GM12874 (cell line): ENCODE data around the gene ZNF414.

Experiments used
- TF ChIP-seq, protein P1 (sequence below): IDR thresholded peaks from 2 replicates; pipeline ENCODE4 v1.5.1; 2011; ENCODE audit warnings: low read depth, mild to moderate bottlenecking, control low read depth, low read length, moderate library complexity; ENCODE audit not compliant: insufficient read depth

ZNF414 gene

DNA sequence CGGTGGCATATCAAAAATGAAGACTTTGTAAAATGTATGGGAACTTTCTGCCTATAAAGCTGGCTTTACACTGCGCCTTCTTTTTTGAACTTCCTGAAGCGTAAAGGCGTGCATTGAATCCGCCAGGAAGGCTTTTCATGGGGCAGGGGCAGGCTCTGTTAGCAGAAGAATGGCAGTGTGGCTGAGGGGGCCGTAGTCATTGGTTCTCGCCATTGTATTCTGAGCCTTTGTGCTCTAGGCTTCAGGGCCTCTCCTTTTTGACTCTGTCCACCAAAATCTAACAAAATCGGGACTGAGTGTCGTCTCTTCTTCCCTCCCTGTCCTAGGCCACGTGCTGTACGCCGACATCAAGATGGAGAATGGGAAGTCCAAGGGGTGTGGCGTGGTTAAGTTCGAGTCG lies 25.6 kb downstream of the ZNF414 start:
- TF ChIP-seq, protein P1, sequence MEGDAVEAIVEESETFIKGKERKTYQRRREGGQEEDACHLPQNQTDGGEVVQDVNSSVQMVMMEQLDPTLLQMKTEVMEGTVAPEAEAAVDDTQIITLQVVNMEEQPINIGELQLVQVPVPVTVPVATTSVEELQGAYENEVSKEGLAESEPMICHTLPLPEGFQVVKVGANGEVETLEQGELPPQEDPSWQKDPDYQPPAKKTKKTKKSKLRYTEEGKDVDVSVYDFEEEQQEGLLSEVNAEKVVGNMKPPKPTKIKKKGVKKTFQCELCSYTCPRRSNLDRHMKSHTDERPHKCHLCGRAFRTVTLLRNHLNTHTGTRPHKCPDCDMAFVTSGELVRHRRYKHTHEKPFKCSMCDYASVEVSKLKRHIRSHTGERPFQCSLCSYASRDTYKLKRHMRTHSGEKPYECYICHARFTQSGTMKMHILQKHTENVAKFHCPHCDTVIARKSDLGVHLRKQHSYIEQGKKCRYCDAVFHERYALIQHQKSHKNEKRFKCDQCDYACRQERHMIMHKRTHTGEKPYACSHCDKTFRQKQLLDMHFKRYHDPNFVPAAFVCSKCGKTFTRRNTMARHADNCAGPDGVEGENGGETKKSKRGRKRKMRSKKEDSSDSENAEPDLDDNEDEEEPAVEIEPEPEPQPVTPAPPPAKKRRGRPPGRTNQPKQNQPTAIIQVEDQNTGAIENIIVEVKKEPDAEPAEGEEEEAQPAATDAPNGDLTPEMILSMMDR, result no peak

DNA sequence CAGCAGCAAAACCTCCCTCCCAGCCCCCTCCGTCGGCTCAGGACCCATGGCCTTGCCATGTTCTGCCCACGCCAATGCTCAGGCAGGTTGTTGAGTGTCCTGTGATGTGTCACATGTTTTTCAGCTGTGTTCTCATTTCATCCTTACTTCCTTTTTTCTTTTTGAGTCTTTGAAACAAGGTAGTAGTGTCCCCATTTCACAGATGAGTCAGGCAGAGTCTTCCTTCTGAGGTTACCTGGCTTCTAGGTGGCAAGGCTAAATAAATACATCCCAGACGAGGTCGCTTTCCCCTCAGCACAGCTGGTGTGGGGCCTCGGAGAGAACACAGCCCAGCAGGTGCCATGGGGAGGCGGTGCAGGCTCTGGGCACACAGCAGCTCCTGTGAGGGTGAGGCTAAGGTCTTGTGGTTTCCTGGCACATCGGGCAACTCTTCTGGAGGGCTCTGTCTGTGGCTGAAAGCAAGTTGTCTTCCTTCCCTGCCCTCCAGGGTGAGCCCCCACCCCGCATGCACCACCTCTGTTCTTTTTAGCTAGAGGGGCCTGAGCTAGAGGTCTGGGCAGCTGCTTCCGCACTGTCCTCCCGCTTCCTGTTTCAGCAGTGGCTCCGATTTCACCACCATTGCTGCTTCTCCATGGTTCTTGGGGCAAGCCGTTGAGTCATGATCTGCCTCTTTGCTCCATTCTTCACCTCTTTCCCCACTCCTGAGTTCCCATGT lies 26.7 kb downstream of the ZNF414 start:
- TF ChIP-seq, protein P1, result no peak

DNA sequence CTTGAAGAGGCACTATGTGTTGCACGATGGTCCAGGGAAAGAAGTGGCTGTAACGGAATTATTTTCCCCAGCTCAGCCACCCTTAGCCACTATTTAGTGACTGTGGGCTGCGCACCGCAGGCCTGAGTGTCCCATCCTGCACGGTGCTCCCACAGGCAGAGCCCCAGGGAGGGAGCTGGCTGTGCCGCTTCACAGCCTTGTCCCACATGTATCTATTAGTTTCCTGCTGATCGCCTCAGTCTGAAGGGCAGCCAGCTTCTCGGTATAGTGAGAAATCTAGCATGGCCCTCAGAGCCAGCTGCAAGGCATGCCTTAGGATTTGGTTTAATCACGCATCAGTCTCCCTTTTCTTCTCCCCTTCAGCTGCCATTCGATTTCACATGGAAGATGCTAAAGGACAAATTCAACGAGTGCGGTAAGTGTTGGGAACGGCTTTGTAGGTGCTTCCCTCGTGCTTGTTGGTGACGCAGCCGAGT lies 27.3 kb downstream of the ZNF414 start:
- TF ChIP-seq, protein P1, result no peak

DNA sequence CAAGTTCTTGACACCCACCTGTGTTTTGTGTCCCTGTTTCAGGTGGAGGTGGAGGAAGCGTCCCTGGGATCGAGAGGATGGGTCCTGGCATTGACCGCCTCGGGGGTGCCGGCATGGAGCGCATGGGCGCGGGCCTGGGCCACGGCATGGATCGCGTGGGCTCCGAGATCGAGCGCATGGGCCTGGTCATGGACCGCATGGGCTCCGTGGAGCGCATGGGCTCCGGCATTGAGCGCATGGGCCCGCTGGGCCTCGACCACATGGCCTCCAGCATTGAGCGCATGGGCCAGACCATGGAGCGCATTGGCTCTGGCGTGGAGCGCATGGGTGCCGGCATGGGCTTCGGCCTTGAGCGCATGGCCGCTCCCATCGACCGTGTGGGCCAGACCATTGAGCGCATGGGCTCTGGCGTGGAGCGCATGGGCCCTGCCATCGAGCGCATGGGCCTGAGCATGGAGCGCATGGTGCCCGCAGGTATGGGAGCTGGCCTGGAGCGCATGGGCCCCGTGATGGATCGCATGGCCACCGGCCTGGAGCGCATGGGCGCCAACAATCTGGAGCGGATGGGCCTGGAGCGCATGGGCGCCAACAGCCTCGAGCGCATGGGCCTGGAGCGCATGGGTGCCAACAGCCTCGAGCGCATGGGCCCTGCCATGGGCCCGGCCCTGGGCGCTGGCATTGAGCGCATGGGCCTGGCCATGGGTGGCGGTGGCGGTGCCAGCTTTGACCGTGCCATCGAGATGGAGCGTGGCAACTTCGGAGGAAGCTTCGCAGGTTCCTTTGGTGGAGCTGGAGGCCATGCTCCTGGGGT lies 28.2 kb downstream of the ZNF414 start:
- TF ChIP-seq, protein P1, result no peak

DNA sequence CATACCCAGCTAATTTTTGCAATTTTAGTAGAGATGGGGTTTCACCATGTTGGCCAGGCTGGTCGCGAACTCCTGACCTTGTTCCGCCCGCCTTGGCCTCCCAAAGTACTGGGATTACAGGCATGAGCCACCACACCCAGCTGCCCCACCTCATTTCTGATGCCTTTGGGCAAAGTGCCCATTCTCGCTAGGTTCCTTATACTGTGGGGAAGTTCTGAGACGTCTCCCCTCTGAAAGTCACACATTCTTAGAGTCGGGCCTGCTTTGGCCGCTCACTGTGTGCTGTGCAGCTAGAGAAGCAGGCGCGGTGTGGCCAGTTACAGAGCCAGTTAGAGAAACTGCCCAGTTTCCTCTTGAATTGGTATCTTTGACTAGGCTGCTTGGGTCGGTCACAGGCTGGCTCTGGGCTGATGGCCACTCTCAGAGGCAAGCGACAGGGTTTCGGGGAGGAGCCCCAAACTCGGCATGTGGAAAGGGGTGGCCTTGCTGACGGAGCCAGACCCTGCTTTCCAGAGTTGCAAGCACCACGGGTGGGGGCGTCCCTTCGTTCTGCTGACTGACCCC lies 29.6 kb downstream of the ZNF414 start:
- TF ChIP-seq, protein P1, result no peak

DNA sequence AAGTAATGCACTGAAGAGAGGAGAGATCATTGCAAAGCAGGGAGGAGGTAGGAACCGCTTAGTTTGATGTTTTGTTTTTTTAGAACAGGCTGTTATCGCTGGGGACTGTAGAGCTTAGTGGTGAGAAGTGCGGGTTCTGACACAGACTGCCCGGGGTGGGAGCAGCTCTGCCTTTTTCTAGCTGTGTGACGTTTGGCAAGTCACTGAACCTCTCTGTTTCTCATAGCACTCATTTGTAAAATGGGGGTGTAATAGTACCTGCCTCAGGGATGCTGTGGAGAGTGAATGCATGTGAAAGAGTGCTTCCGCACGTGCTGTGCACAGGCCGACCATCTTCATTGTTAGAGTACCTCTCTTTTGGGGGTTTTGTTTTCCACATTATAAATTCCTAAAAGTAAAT lies 30.8 kb downstream of the ZNF414 start:
- TF ChIP-seq, protein P1, result no peak

DNA sequence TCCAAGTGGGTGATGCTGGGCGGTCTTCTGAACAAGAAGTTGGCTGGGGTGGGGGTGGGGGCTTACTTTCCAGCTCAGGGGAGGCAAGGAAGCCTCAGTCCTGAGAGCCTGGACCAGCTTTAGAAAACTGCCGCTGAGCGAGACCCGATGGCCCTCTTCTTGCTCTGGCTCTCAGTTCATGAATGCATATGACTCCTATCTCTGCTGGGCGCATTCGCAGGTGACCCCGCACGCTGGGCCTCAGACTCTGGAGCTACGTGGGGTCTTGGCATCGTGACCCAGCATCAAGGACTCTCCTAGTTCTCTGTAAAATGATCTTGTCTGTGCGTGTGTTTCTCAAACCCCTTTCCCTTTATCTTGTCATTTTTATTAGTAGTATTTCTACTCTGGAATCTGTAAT lies 31.3 kb downstream of the ZNF414 start:
- TF ChIP-seq, protein P1, result no peak
